Measurements from ENCODE around the gene PPP1R14C.

Gene PPP1R14C

GRCh38 chr6:150253489-150253888, 110.6 kb downstream of the PPP1R14C start:
- no peak for DNase-seq

GRCh38 chr6:150254770-150255169, 111.9 kb downstream of the PPP1R14C start:
- no peak for DNase-seq

GRCh38 chr6:150255840-150256239, 113.0 kb downstream of the PPP1R14C start:
- no peak for DNase-seq

GRCh38 chr6:150256618-150257272, 113.9 kb downstream of the PPP1R14C start:
- peak; percentile 88 for DNase-seq

GRCh38 chr6:150258381-150258780, 115.5 kb downstream of the PPP1R14C start:
- no peak for DNase-seq

- DNase-seq, result no peak
Measured at GRCh38 chr6:150260931-150261330, 118.1 kb downstream of the PPP1R14C start.

GRCh38 chr6:150261997-150262697, 119.3 kb downstream of the PPP1R14C start:
- DNase-seq, result no peak

- DNase-seq, result no peak
Measured at GRCh38 chr6:150263765-150264404, 121.0 kb downstream of the PPP1R14C start.

- DNase-seq, result no peak
Measured at GRCh38 chr6:150266309-150266708, 123.5 kb downstream of the PPP1R14C start.

- DNase-seq, result no peak
Measured at GRCh38 chr6:150266963-150267685, 124.3 kb downstream of the PPP1R14C start.

- DNase-seq, result no peak
Measured at GRCh38 chr6:150267686-150268561, 125.1 kb downstream of the PPP1R14C start.

GRCh38 chr6:150269130-150269856, 126.4 kb downstream of the PPP1R14C start:
- no peak for DNase-seq

GRCh38 chr6:150269857-150270223, 127.0 kb downstream of the PPP1R14C start:
- DNase-seq, result no peak

- DNase-seq, result peak; percentile 5
Measured at GRCh38 chr6:150270330-150271052, 127.6 kb downstream of the PPP1R14C start.

- no peak for DNase-seq
Measured at GRCh38 chr6:150271172-150271500, 128.3 kb downstream of the PPP1R14C start.

- peak; percentile 77 for DNase-seq
Measured at GRCh38 chr6:150271501-150272263, 128.8 kb downstream of the PPP1R14C start.

GRCh38 chr6:150272264-150272975, 129.6 kb downstream of the PPP1R14C start:
- DNase-seq, result no peak

GRCh38 chr6:150272976-150273315, 130.1 kb downstream of the PPP1R14C start:
- no peak for DNase-seq

GRCh38 chr6:150273457-150274309, 130.8 kb downstream of the PPP1R14C start:
- peak; percentile 31 for DNase-seq

All from MV-4-11 (cell line).